Lower leg skin (tissue), 4 donors: ENCODE data around the gene MDK. TPM values are rescaled to one million over a fixed set of nuclear protein-coding genes. Genes with fewer than 3 reads are reported as not detected.
A peak's percentile ranks its signal among the peaks of the same experiment; 100 is the strongest.

Experiments
- DNase-seq, 2 donors: peaks; one replicate each; pipeline ENCODE4 v3.0.0-alpha.2; 2019; ENCODE audit warnings: low spot score in 2 of 2
- H3K4me3 ChIP-seq: fragments of 200-600 bp; sonication (generic); 2 replicates; pipeline ENCODE4 v1.5.1; 2017; ENCODE audit warnings: mild to moderate bottlenecking, low read depth; ENCODE audit not compliant: poor library complexity, severe bottlenecking
- CTCF ChIP-seq, 3 donors: fragments of 450-650 bp; IDR thresholded peaks; one replicate each; pipeline ENCODE4 v1.5.1; 2016; ENCODE audit warnings: antibody characterized with exemption in 3 of 3, mild to moderate bottlenecking in 3 of 3, moderate library complexity in 2 of 3
- POLR2A ChIP-seq, 2 donors: fragments of 450-650 bp; IDR thresholded peaks; one replicate each; pipeline ENCODE4 v1.6.1; 2016 to 2017; ENCODE audit warnings: antibody characterized with exemption in 2 of 2, mild to moderate bottlenecking in 1 of 2, moderate library complexity in 1 of 2
- WGBS, 2 donors: methylation state at CpG; one replicate each; pipeline ENCODE4 v1.1.5; 2018; 5-methylcytosine and 5-hydroxymethylcytosine counted together
- intact Hi-C: fragments of 100-400 bp; cut with DNase I; formaldehyde crosslinking; loops from one replicate; pipeline ENCODE4 v1.15.0; 2023; ENCODE audit warnings: low total_unique reads
- total RNA-seq, 4 donors: library from RNA; depleted of rRNA; stranded (reverse); fragments of >200 nt; gene quantifications; one replicate each; pipeline ENCODE4 v1.1.0, GENCODE V29; 2016

The MDK gene
- total RNA-seq, 4 donors from 2014 or later = 6.0 to 19.4 (median 12.0) TPM

- no peak overlapping the region for H3K4me3 ChIP-seq
- intact Hi-C loops = no loop called here
- TF ChIP-seq CTCF (IDR thresholded peaks at IDR 0.05) = no peak
- no peak for TF ChIP-seq POLR2A (IDR thresholded peaks at IDR 0.05)
- DNase-seq = no peak
- 40 to 41% methylated on average over 10 of the region's 10 CpGs for WGBS, 2 donors
Observed at GRCh38 chr11:46345881-46346484, 35.5 kb upstream of the MDK start.

GRCh38 chr11:46346886-46347636, 34.4 kb upstream of the MDK start, which contains the start of gene DGKZ:
Gene DGKZ (plus strand): TSS chr11:46347463. CDS start chr11:46347660, 197 bp downstream.
- intact Hi-C loops = no loop called here
- 4 to 16% methylated on average over 20 to 56 of the region's 80 CpGs for WGBS, 2 donors

GRCh38 chr11:46347637-46348311, 33.7 kb upstream of the MDK start:
- 19 to 51% methylated on average over 25 to 30 of the region's 63 CpGs for WGBS, 2 donors
- no peak for TF ChIP-seq POLR2A (IDR thresholded peaks at IDR 0.05)
- no peak for TF ChIP-seq CTCF (IDR thresholded peaks at IDR 0.05)
- no peak for DNase-seq
- intact Hi-C loops = no loop called here
- peak overlapping the region; percentile 73 for H3K4me3 ChIP-seq

More at GRCh38 chr11:46346886-46347636, 34.4 kb upstream of the MDK start, which contains the start of gene DGKZ:
- H3K4me3 ChIP-seq = peak within 1 kb of the TSS; percentile 73
- TF ChIP-seq CTCF (IDR thresholded peaks at IDR 0.05) (no peak), POLR2A (IDR thresholded peaks at IDR 0.05) (no peak)
- peak; percentile 79 to 96 for DNase-seq

- 66% methylated on average over 18 of the region's 18 CpGs for WGBS, 2 donors
- DNase-seq = no peak
- intact Hi-C loops = no loop called here
- no peak for TF ChIP-seq CTCF (IDR thresholded peaks at IDR 0.05)
- TF ChIP-seq POLR2A (IDR thresholded peaks at IDR 0.05) = no peak
- no peak overlapping the region for H3K4me3 ChIP-seq
Observed at GRCh38 chr11:46348566-46349401, 32.7 kb upstream of the MDK start.

- H3K4me3 ChIP-seq = no peak overlapping the region
- intact Hi-C loops = no loop called here
- WGBS, 2 donors = 49 to 53% methylated on average over 3 of the region's 3 CpGs
- TF ChIP-seq CTCF (IDR thresholded peaks at IDR 0.05) (no peak), POLR2A (IDR thresholded peaks at IDR 0.05) (no peak)
- DNase-seq = no peak
Observed at GRCh38 chr11:46350695-46351094, 30.8 kb upstream of the MDK start.
